CD4-positive, alpha-beta T cell treated with Interleukin-6 for 4 hours (primary cell): ENCODE measurements around the gene SHISA9.
"Not testable (repeated sequence)": the region's sequence is repeated elsewhere in the genome, so short reads cannot be mapped to it uniquely, and the experiment has no call there.

ENCODE experiments used
- DNase-seq: peaks from one replicate; pipeline ENCODE4 v3.0.0-alpha.2; 2020; ENCODE audit warnings: mixed read lengths

The SHISA9 gene

GRCh38 chr16:12900599-12901203 lies 697 bp upstream of the SHISA9 start:
- no peak for DNase-seq

DNA sequence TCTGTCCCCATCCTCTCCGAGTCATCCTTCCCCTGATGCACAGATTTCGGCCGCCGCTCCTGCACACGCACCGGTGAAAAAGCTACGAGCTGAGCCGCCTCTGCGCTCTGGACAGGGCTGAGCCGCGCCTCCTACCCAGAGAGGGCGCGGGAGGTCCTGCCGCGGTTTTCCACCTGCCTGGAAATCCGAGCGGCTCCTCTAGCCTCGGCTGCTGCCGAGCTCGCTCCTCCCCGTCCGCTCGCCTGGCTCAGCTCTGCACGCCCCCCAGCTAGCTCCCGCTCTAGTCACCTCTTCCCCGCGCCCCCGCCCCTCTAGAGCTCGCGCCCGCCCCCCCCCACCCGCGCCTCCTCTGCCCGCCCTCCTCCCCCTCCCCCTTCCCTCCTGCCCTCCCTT lies 198 bp upstream of the SHISA9 start:
- DNase-seq, result no peak

DNA sequence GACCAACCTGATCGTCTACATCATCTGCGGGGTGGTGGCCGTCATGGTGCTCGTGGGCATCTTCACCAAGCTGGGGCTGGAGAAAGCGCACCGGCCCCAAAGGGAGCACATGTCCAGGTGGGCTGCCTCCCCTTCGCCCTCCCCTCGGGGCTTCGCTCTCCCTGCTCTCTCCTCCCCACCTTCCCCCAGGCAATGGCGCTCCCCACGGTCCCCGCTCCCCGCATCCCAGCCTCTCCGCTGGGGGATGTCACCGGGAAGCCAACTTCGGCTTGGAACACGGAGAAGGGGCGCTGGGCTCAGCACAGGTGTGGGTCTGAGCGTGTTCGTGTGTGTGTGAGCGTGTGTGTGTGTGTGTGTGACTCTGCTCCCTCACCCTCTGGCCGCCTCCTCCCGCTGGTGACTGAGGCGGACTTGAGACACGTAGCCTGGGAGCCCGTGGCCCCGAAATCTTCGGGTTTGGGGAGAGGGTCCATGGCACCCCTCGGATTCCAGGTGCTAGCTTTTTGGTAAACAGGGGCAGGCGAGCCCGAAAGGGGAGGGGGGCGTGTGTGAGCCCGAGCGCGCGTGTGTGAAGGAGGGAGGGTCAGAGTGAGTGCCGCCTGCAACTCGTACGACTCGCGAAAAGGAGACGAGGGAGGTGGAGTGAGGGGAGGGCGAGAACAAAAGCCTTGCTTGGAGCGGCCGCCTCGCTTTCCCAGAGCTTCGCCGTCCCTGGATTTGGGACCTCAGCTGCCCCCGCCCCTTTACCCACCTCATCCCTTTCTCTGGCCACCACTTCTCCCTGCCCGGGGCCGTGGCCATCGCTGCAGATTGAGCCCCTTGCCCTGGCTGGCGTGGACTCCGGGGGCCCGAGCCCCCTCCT lies 1.3 kb downstream of the SHISA9 start:
- no peak for DNase-seq

DNA sequence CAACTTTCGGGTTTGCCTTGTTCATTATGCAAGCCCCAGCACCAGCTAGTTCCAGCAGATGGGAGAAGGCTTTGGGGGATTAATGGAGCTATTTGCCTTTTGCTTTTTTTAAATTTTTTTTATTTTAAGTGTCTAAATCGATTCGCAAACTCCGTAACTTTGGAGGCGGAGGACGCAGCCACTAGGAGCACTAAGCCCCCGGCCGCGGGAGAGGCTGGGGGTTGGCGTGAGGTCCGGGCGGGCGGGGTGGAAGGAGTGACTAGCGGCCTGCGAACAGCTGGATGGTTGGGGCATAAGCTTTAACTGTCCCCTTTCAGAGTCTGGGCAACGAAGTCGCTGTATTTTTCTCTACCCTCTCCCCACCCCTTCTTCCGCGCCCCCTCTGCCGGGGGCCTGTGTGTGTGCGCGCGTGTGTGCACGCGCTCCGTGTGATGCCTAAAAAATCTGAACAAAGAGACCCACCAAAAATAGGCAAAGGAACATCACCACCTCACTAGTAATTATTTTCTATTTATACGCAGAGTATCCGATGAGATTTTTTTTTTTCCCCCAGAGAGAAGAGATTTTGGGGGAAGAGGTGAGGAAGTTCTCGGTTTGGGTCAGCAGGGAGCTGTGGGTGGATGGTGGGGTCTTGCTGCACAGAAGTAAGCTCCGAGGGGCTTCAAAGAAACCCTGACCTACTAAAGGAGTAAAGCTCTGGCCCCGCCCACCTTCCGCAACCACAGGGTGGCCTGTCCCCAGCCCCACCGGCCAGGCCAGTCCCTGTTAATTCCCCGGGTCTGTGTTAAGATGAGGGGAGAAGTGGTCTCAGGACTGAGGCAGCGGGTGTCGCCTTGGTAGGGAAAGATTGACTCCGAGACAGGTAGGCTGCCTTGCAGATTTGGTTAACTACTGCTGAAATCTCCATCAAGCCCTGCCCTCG lies 2.3 kb downstream of the SHISA9 start:
- no peak for DNase-seq

- no peak for DNase-seq
These were observed 2.9 kb downstream of the SHISA9 start for GRCh38 chr16:12904329-12904671.

- DNase-seq, result no peak
These were observed 4.9 kb downstream of the SHISA9 start for GRCh38 chr16:12906271-12906670.

DNA sequence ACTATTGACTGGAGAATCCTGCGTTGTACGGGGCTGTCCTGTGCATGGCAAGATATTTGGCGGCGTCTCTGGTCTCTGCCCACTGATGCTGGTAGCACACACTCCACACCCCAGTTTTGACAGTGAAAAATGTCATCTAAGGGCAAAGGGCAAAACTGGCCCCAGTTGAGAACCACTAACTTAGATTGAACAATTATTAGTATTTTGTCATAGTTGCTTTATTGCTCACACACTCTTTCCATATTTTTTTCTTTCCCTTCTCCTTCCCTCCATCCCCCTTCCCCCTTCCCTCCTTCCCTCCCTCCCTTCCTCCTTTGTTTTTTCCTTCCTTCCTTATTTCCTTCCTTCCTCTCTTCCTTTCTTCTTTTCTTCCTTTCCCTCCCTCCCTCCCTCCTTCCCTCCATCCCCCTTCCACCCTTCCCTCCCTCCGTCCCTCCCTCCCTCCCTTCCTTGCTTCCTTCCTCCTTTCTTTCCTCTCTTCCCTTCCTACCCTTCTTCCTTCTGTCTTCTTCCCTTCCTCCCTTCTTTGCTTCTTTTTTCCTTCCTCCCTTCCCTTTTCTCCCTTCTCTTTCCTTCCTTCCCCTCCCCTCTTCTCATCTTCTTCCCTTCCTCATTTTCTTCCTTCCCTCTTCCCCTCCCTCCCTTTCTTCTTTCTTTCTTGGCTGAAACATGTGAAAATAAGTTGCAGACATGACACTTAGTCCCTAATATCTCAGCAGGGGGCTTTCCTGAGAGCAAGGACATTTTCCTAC lies 5.5 kb downstream of the SHISA9 start:
- DNase-seq, result no peak

GRCh38 chr16:12907670-12908233 lies 6.4 kb downstream of the SHISA9 start:
- no peak for DNase-seq

DNA sequence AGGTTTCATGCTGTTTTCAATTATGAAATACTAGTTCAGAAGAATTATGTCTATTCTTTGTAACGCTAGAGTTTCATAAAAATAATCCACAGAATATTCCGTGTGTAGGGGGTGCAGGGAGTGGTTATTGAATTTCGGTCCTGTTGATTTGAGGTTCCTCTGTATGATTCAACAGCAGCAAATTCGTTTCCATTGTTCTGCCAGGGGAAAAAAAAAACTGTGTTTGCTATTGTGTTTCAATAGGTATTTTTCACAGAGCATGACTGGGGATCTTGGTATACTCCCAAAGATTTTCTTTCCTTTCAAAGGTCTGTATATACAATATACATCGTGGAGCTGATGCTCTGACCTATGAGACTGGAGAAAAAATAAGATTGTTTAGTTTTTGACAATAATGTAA lies 15.8 kb downstream of the SHISA9 start:
- DNase-seq, result no peak

- DNase-seq, result no peak
These were observed 16.3 kb downstream of the SHISA9 start for GRCh38 chr16:12917653-12918052.

DNA sequence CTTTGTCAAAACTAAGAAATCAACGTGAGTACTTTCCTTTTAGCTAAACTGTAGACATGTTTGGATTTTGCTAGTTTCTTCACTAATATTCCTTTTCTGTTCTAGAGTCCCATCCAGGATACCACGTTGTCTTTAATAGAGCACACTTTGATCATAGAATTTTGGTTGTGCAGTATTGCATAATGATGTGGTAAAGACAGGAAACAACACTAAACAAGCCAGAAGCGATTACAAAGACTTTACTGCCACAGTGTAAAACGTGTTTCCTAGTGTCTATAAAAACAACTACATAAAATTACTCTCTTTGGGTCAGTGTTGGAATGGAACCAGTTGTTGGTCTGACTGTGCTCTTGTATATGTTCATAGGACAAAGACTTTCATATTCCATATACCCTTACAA lies 19.3 kb downstream of the SHISA9 start:
- DNase-seq, result no peak

GRCh38 chr16:12923640-12924039 lies 22.2 kb downstream of the SHISA9 start:
- not testable (repeated sequence) for DNase-seq

DNA sequence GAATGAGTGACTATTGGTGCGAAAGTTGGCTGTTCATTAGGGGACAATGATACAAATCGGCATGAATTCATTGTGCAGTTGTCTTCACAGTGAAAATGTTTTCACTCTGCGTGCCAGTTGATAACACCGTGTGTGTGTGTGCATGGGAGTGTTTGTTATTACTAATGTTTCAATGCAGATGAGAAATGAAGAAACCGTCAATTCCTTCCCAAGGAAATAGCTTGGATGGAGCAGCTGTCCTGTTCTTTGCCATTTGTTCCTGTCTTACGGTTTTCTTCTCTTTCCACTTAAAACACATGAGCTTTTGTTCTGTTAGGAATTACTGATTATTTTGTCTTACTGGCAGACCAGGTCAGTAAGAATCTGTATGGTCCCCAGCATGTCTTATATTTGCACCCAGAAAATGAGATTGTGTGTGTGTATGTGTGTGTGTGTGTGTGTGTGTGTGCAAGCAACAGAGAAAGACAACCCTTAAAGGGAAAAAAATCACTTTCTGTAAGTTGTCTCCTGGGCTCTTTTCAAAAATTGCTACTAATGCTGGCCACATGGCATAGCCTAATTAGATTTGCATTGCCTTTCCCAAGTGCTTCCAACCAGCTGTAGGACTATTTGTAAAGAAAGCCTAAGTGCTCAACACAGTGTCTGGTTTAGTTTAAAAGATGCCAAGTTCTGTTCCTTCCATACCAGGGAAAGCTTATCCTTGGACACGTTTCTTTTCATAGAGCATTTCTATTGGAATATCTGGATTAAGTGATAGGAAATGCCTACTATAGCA lies 23.8 kb downstream of the SHISA9 start:
- DNase-seq, result no peak

DNA sequence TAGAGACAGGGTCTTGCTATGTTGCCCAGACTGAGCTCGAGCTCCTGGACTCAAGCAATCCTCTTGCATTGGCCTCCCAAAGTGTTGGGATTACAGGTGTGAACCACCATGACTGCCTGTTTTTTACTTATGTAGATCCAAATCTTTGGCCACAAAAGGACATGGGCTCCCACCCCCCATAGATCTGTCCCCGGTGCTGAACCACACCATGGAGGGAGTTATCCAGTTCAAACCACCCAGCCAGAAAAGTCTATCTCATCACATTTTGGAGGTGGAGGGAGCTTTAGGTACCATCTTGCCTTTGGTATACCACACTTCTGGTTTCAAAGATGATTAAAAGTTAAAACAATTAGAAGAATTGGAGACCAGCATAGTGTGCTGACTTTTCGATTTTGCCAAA lies 26.2 kb downstream of the SHISA9 start:
- no peak for DNase-seq

DNA sequence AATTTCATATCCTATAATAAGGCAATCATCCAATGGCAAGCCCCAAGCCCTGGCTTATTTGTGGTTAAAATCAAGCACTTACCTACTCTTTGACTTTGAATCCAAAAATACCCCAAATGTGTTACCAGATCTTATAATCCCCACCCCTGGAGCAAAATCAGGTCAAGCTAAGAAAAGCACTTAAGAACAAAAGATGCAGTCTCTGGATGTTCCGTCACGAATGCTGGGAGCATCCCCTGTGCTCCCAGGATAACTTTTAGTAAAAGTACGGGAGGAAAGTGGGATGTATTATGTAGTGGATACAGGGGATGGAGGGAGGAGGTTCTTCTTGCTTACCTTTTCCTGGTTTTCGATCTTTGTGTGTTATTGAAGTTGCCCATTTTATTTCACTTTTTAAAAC lies 29.5 kb downstream of the SHISA9 start:
- DNase-seq, result no peak

- no peak for DNase-seq
These were observed 35.0 kb downstream of the SHISA9 start for GRCh38 chr16:12936391-12936790.

DNA sequence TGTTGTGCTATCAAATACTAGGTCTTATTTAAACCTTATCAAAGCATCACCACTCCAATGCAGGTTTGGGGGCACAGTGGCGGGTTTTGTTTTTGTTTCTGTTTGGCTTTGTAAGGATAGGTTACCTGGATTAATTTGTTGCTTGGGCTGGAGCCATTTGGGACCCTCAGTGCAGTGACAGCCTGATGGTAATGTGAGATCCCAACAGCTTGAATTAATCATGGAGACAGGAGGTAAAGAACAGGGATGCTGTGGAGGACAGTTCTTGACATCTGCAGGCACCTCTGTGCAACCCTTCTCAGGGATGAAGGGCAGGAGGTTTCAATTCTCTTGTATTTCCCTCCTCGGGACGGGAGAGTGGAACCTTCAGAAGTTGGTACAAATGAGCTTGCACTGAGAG lies 40.5 kb downstream of the SHISA9 start:
- DNase-seq, result no peak

GRCh38 chr16:12942861-12943260 lies 41.5 kb downstream of the SHISA9 start:
- no peak for DNase-seq

DNA sequence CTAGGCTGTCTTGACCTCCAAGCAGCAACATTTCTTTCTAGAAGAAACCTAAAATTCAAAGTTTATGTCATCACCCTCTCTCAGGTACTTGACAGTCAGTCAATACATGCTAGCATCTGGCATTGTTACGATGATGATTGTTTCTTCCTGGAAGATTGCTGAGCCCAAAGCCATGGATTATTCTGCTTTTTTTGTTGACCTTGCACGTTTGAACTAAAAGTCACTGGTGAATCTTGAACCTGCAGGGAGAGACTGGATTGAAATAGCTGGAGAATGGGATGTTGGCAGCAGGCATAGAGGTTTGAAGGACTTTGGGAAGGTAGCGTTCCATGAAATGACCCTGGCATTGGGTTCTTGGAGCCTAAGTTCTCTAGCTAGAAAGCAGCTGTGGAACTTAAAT lies 42.9 kb downstream of the SHISA9 start:
- DNase-seq, result no peak

- DNase-seq, result no peak
These were observed 50.0 kb downstream of the SHISA9 start for GRCh38 chr16:12951392-12951791.

DNA sequence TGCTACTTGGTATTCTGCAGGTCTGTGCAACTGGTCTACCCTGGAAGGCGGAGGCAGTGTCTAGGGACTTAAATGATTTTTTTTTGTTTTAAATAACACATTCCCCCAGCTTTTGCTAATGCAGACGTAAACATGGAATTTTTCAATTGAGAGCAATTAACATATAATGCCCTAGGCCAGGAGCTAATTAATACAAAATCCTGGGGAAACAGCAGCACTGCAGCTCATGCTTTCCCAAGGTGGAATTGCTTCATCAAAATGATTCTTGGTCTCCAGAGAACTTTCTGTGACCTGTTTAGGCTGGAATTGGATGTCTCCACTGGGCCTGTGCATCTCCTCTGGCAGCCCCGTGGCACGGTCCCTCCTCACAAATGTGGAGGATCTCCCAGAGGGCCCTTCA lies 50.6 kb downstream of the SHISA9 start:
- no peak for DNase-seq

DNA sequence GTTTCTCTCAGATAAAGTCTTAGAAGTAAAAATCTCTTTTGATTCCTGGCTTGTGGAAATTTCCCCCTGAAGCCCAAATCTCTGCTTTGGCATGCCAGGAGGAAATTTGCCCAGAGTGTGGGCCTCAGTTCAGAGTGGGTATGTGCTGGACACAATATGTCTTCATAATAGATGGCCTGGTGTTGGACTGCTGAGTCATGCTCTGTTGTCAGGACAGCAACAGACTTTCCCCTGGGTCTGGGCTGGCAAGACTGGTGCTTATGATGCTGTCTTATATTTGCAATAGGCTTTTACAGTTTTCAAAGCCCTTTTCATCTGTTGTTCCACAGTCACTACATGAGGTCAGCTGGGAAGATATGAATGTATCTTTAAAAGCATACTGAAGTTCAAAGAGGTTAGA lies 57.0 kb downstream of the SHISA9 start:
- no peak for DNase-seq
